Adrenal gland (tissue), 12 donors: ENCODE results near the gene HINFP. TPM values are rescaled to one million over a fixed set of nuclear protein-coding genes. Genes with fewer than 3 reads are reported as not detected.

ENCODE experiments used
- DNase-seq, 7 donors: peaks; one replicate each; pipeline ENCODE4 v3.0.0-alpha.2; 2019 to 2020
- H3K27ac ChIP-seq, 5 donors: fragments of 200-600 bp; sonication (generic) in 4 of 5; 1 replicate in 3 of 5; 2 replicates in 2 of 5; pipeline versions ENCODE4 v1.5.1 to v1.8.0; 2016 to 2020; ENCODE audit warnings: mild to moderate bottlenecking in 1 of 5
- H3K27me3 ChIP-seq: fragments of 200-600 bp; 2 replicates; pipeline ENCODE4 v1.8.0; 2021
- H3K36me3 ChIP-seq, 2 donors: fragments of 200-600 bp; replicated peaks in 1 of 2; 1 replicate in 1 of 2; 2 replicates in 1 of 2; pipeline versions ENCODE4 v1.5.1 to v1.8.0; 2018 to 2022
- H3K4me1 ChIP-seq, 2 donors: fragments of 200-600 bp; replicated peaks in 1 of 2; 1 replicate in 1 of 2; 2 replicates in 1 of 2; pipeline versions ENCODE4 v1.5.1 to v1.8.0; 2018 to 2021
- H3K4me3 ChIP-seq, 4 donors: fragments of 200-600 bp; sonication (generic) in 3 of 4; one replicate each; pipeline ENCODE4 v1.5.1; 2016 to 2018
- H3K9me3 ChIP-seq, 3 donors: fragments of 200-600 bp; sonication (generic) in 1 of 3; replicated peaks in 1 of 3; 1 replicate in 2 of 3; 2 replicates in 1 of 3; pipeline versions ENCODE4 v1.5.1 to v1.8.0; 2016 to 2021
- POLR2A ChIP-seq, 2 donors: fragments of 450-650 bp; IDR thresholded peaks; one replicate each; pipeline ENCODE4 v1.6.1; 2017; ENCODE audit warnings: antibody characterized with exemption in 2 of 2, mild to moderate bottlenecking in 2 of 2, moderate library complexity in 1 of 2
- WGBS, 4 donors: extraction: QIAGEN DNeasy Blood & Tissue Kit in 2 of 4; methylation state at CpG; one replicate each; pipeline versions ENCODE4 v1.1.5 to v1.1.7; 2013 to 2017; 5-methylcytosine and 5-hydroxymethylcytosine counted together
- intact Hi-C, 2 donors: fragments of 100-400 bp; cut with DNase I; formaldehyde crosslinking; loops; one replicate each; pipeline versions ENCODE4 v1.14.1 to v1.15.0; 2022 to 2023
- polyA plus RNA-seq, 3 donors: library from polyadenylated mRNA; stranded (reverse); fragments of 200-250 nt in 2 of 3; fragments of 350-450 nt in 1 of 3; fragmentation: Illumina TruSeq in 1 of 3; extraction: RNeasy Lipid Tissue Mini Kit (QIAGEN cat#74804) in 1 of 3; gene quantifications; one replicate each; pipeline ENCODE4 v1.2.3, GENCODE V29; 2013 to 2014
- total RNA-seq, 9 donors: library from RNA; depleted of rRNA in 4 of 9; stranded (reverse); fragments of >200 nt in 4 of 9; fragments of 120-200 nt in 1 of 9; fragmentation: NEBNext Ultra II Directional in 1 of 9; extraction: Animal tissue kit (Norgen Biotek cat#: 25700) in 1 of 9; gene quantifications; one replicate each; pipeline versions ENCODE4 v1.1.0 to v1.2.4, GENCODE V29; 2013 to 2023
- TF ChIP-seq, protein P1 (sequence below), 6 experiments: fragments of 450-650 bp in 4 of 6; fragments of 200-600 bp in 2 of 6; sonication (generic) in 1 of 6; IDR thresholded peaks; 1 replicate in 5 of 6; 2 replicates in 1 of 6; pipeline versions ENCODE4 v1.5.1 to v1.8.0; 2016 to 2021; ENCODE audit warnings: antibody characterized with exemption in 6 of 6, mild to moderate bottlenecking in 2 of 6, moderate library complexity in 1 of 6
- donor health status: healthy with polysubstance abuse.
- donor health status: Bipolar disorder and iron deficiency.
- donor health status: DM: yes; HTN: yes; CAD: no.
- donor health status: DM: no; HTN: no; CAD: no.
- donor health status: DM: no; HTN: no; CAD: no.
- donor health status: DM: yes; HTN: yes; CAD: no.

The HINFP gene
- total and polyA plus RNA-seq, 12 donors = 7.4 to 39.1 (median 22.2) TPM

DNA sequence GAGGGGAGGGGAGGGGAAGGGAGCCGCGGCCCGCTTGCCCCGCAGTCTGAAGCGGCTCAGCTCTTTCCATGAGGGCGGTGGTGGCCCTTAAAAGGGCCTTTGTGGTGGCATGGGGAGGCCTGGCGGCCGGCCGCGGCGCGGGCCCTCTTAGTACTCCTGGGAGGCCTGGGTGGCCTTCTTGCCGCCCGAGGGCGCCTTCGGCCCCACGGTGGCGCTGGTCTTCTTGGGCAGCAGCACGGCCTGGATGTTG lies 26.6 kb upstream of the HINFP start:
- intact Hi-C loops = no loop called here

DNA sequence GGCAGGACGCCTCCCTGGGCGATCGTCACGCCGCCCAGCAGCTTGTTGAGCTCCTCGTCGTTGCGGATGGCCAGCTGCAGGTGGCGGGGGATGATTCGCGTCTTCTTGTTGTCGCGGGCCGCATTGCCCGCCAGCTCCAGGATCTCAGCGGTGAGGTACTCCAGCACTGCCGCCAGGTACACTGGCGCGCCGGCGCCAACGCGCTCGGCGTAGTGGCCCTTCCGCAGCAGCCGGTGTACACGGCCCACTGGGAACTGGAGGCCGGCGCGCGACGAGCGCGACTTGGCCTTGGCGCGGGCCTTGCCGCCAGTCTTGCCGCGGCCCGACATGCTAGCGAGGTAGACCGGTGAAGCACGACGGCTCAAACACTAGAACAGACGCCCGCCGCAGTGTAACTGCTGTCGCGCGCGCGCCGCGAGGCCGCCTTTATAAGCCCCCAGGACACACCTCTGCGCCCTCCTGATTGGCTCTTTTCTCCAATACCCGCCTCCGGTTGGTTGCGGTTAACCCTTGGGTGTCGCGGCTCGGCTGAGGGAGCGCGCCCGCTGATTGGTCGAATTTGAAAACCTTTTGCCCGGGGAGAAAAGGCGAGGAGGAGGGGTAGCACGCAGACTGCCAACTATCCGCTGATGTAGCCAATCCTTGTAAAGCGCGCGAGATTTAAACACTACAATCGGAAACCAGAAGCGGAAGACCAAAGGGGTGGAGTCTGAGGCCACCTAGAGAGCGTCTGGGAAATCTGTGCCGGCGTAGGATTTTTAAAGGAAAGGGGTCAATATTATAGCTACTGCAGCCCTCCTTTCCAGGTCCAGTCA lies 26.1 kb upstream of the HINFP start:
- TF ChIP-seq, protein P1, sequence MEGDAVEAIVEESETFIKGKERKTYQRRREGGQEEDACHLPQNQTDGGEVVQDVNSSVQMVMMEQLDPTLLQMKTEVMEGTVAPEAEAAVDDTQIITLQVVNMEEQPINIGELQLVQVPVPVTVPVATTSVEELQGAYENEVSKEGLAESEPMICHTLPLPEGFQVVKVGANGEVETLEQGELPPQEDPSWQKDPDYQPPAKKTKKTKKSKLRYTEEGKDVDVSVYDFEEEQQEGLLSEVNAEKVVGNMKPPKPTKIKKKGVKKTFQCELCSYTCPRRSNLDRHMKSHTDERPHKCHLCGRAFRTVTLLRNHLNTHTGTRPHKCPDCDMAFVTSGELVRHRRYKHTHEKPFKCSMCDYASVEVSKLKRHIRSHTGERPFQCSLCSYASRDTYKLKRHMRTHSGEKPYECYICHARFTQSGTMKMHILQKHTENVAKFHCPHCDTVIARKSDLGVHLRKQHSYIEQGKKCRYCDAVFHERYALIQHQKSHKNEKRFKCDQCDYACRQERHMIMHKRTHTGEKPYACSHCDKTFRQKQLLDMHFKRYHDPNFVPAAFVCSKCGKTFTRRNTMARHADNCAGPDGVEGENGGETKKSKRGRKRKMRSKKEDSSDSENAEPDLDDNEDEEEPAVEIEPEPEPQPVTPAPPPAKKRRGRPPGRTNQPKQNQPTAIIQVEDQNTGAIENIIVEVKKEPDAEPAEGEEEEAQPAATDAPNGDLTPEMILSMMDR (IDR thresholded peaks at IDR 0.05) = peak in 2 of 6 experiments; percentile 5 to 46
- TF ChIP-seq POLR2A (IDR thresholded peaks at IDR 0.05) = peak; percentile 97 to 99
- Histone ChIP-seq H3K27me3 (no peaks in the 10 kb centered on the region), H3K36me3 (peaks cover 0 to 27% of the 10 kb centered on the region in 2 donors), H3K4me1 (peaks cover 11 to 24% of the 10 kb centered on the region in 2 donors), H3K27ac (peak overlapping the region; percentile 6 to 96 (median 94)), H3K9me3 (no peaks in the 10 kb centered on the region), H3K4me3 (peak overlapping the region; percentile 5 to 97 (median 50))
- WGBS, 4 donors = 0 to 1% (median 0%) methylated on average over 19 to 79 of the region's 79 CpGs
- peak; percentile 99 to 100 (median 100) for DNase-seq
- intact Hi-C loops = no loop called here

More for the DNA sequence above, 26.6 kb upstream of the HINFP start:
- TF ChIP-seq POLR2A (IDR thresholded peaks at IDR 0.05) = no peak
- TF ChIP-seq, protein P1 (IDR thresholded peaks at IDR 0.05) = peak; percentile 55 to 74 (median 67)
- Histone ChIP-seq H3K36me3 (peaks cover 0 to 27% of the 10 kb centered on the region in 2 donors), H3K27ac (peak overlapping the region; percentile 6 to 96 (median 94)), H3K4me3 (peak overlapping the region; percentile 5 to 97 (median 56)), H3K4me1 (peaks cover 8 to 19% of the 10 kb centered on the region in 2 donors), H3K9me3 (no peaks in the 10 kb centered on the region), H3K27me3 (no peaks in the 10 kb centered on the region)
- peak; percentile 81 to 93 (median 87) for DNase-seq
- 0 to 1% (median 0%) methylated on average over 8 to 19 of the region's 19 CpGs; no CpG with 5 or more reads in 1 of the 4 donors for WGBS, 4 donors

DNA sequence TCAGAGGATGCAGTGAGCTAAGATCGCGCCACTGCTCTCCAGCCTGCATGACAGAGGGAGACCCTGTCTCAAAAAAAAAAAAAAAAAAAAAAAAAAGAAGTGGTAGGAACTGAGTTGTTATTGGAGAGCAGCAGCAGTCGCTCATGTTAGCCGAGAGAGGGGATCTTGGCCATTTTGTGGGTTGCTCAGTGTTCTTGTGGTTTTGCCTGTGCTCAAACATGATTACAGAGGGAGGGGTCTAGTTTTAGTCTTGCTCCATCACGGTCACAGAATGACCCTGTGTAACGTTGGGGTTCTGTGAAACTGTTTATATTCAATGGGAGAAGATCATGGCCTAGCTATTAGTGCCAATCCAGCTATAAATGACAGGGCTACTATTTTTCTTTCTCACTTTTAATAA lies 21.7 kb upstream of the HINFP start:
- Histone ChIP-seq H3K4me1 (peaks cover 22 to 30% of the 10 kb centered on the region in 2 donors), H3K27me3 (no peaks in the 10 kb centered on the region), H3K4me3 (no peak overlapping the region), H3K9me3 (no peaks in the 10 kb centered on the region), H3K36me3 (peaks cover 0 to 19% of the 10 kb centered on the region in 2 donors), H3K27ac (no peak overlapping the region)
- WGBS, 4 donors = 68 to 81% (median 76%) methylated on average over 6 of the region's 6 CpGs
- no peak for TF ChIP-seq POLR2A (IDR thresholded peaks at IDR 0.05)
- TF ChIP-seq, protein P1 (IDR thresholded peaks at IDR 0.05) = no peak
- intact Hi-C loops = no loop called here
- DNase-seq = no peak

DNA sequence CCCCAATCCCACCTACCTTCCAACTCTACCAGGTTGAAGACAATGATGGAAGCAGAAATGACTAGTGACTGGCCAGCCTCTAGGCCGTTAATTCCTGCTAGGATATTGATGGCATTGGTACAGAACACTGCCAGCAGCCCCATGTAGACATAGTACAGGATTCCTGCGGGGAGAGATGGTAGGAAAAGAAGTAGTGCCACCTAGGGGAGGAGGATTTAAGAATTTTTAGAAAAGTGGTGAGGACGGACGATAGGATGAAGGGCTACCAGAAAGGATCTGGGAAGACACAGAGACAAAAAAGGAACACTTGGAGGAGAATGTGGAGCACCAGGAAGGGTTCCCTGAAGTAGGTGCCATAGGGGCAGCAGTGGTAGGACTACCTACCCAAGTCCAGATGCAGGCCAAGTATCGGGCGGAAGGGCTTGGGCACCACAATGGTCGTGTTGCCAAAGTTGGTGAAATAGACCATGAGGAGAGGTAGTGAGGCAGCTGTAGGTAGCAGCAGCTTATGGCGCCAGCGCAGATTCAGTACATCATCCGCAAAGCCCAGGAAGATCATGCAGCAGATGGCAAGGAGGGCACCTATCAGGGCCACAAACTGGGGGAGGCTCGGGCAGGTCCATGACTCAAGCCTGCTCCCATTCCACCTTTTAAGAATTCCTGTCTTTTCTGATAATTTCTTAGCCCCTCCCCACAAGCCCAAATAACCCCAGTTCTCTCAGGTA lies 21.0 kb upstream of the HINFP start:
- Histone ChIP-seq H3K9me3 (no peaks in the 10 kb centered on the region), H3K27me3 (no peaks in the 10 kb centered on the region), H3K4me3 (peak overlapping the region in 1 of 4 donors; percentile 76), H3K36me3 (peaks cover 0 to 19% of the 10 kb centered on the region in 2 donors), H3K4me1 (peaks cover 22 to 30% of the 10 kb centered on the region in 2 donors), H3K27ac (no peak overlapping the region)
- no peak for TF ChIP-seq POLR2A (IDR thresholded peaks at IDR 0.05)
- TF ChIP-seq, protein P1 (IDR thresholded peaks at IDR 0.05) = peak in 3 of 6 experiments; percentile 15 to 35 (median 17)
- intact Hi-C loops = no loop called here
- peak in 1 of 7 donors; percentile 26 for DNase-seq
- 46 to 56% (median 50%) methylated on average over 11 of the region's 11 CpGs for WGBS, 4 donors
